H1 (cell line): ENCODE data around the gene HEATR9. TPM values are rescaled to one million over a fixed set of nuclear protein-coding genes. Genes with fewer than 3 reads are reported as not detected.

Source experiments
- EP300 ChIP-seq, 2 experiments: IDR thresholded peaks; 1 replicate in 1 of 2; 2 replicates in 1 of 2; pipeline ENCODE4 v1.6.1; 2011 to 2012; ENCODE audit warnings: low read depth in 2 of 2, low read length in 2 of 2, mild to moderate bottlenecking in 2 of 2, borderline replicate concordance in 1 of 2, inconsistent platforms in 1 of 2, moderate library complexity in 1 of 2
- RNF2 ChIP-seq: fragments of 200-900, 300-1000 bp; sonication (generic); IDR thresholded peaks from 2 replicates; pipeline ENCODE4 v1.7.1; 2016; ENCODE audit warnings: borderline replicate concordance, low read depth, mild to moderate bottlenecking, antibody characterized with exemption, low read length; ENCODE audit not compliant: poor library complexity, severe bottlenecking; ENCODE audit errors: missing control alignments
- SIX5 ChIP-seq: IDR thresholded peaks from 2 replicates; pipeline ENCODE4 v1.6.1; 2011; ENCODE audit warnings: mild to moderate bottlenecking, low read depth, low read length
- TAF1 ChIP-seq: IDR thresholded peaks from 2 replicates; pipeline ENCODE4 v1.6.1; 2011; ENCODE audit warnings: mild to moderate bottlenecking, low read depth, low read length
- polyA plus RNA-seq, 7 experiments: library from polyadenylated mRNA; depleted of rRNA in 3 of 7; stranded (reverse) in 5 of 7; unstranded in 2 of 7; fragments of >200 nt in 5 of 7; fragments of 200-250 nt in 2 of 7; gene quantifications; 1 replicate in 5 of 7; 2 replicates in 1 of 7; 4 replicates in 1 of 7; pipeline versions ENCODE4 v1.2.1 to v1.2.3, GENCODE V29; 2011 to 2013; ENCODE audit warnings: missing spikeins in 2 of 7, mixed read lengths in 2 of 7
- total RNA-seq: library from RNA; stranded (reverse); fragmentation: NEBNext Ultra II Directional; extraction: Animal tissue kit (Norgen Biotek cat#: 25700); gene quantifications from 2 replicates; pipeline ENCODE4 v1.2.1, GENCODE V29; 2021
- TF ChIP-seq, protein P1 (sequence below): IDR thresholded peaks from 2 replicates; pipeline ENCODE4 v1.6.1; 2012; ENCODE audit warnings: inconsistent platforms

The HEATR9 gene
- total and polyA plus RNA-seq, 2 of the 8 experiments (the other 6 are each of a cell fraction or from before 2014, with no cell fraction given): not detected

- no peak for TF ChIP-seq RNF2
- no peak for TF ChIP-seq EP300 (IDR thresholded peaks at IDR 0.05; ENCODE audit: borderline replicate concordance in 1 of 2, low read depth in 2 of 2, low read length in 2 of 2)
- no peak for TF ChIP-seq TAF1
- TF ChIP-seq, protein P1, sequence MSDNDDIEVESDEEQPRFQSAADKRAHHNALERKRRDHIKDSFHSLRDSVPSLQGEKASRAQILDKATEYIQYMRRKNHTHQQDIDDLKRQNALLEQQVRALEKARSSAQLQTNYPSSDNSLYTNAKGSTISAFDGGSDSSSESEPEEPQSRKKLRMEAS: no peak
- no peak for TF ChIP-seq SIX5
- TF ChIP-seq, all 59 proteins: peak for 0
These were observed 7.8 kb upstream of the HEATR9 start (continued) for GRCh38 chr17:35876534-35876933.
